GM21717 (cell line): ENCODE data around the gene KCNJ10.
"Not testable (repeated sequence)": the region's sequence is repeated elsewhere in the genome, so short reads cannot be mapped to it uniquely, and the experiment has no call there.

ENCODE experiments used
- ATAC-seq: cut with Tn5 transposase; IDR thresholded peaks from one replicate; pipeline ENCODE4 v1.9.1; 2021; ENCODE audit warnings: mild to moderate bottlenecking, moderate library complexity; ENCODE audit not compliant: unreplicated experiment

The KCNJ10 gene

GRCh38 chr1:160062230-160062532, 7.8 kb downstream of the KCNJ10 start:
- no peak for ATAC-seq

GRCh38 chr1:160061369-160062229, 8.4 kb downstream of the KCNJ10 start:
- ATAC-seq: no peak

- no peak for ATAC-seq
Measured at GRCh38 chr1:160058087-160058486, 11.9 kb downstream of the KCNJ10 start.

GRCh38 chr1:160056648-160057169, 13.3 kb downstream of the KCNJ10 start:
- ATAC-seq: no peak

- ATAC-seq: no peak
Measured at GRCh38 chr1:160053548-160054365, 16.2 kb downstream of the KCNJ10 start.

- no peak for ATAC-seq
Measured at GRCh38 chr1:160052936-160053335, 17.0 kb downstream of the KCNJ10 start.

- no peak for ATAC-seq
Measured at GRCh38 chr1:160050619-160051018, 19.3 kb downstream of the KCNJ10 start.

- ATAC-seq: not testable (repeated sequence)
Measured at GRCh38 chr1:160050182-160050581, 19.8 kb downstream of the KCNJ10 start.

- no peak for ATAC-seq
Measured at GRCh38 chr1:160049101-160049500, 20.9 kb downstream of the KCNJ10 start.

GRCh38 chr1:160048335-160048734, 21.6 kb downstream of the KCNJ10 start:
- ATAC-seq: no peak

- ATAC-seq: no peak
Measured at GRCh38 chr1:160047111-160047991, 22.6 kb downstream of the KCNJ10 start.

GRCh38 chr1:160046494-160047110, 23.4 kb downstream of the KCNJ10 start:
- ATAC-seq: peak; percentile 67

GRCh38 chr1:160045653-160046052, 24.3 kb downstream of the KCNJ10 start:
- no peak for ATAC-seq

GRCh38 chr1:160043543-160043942, 26.4 kb downstream of the KCNJ10 start:
- no peak for ATAC-seq

GRCh38 chr1:160040476-160040875, 29.5 kb downstream of the KCNJ10 start:
- no peak for ATAC-seq

GRCh38 chr1:160032165-160032820, 37.7 kb downstream of the KCNJ10 start:
- peak; percentile 26 for ATAC-seq

- peak; percentile 96 for ATAC-seq
Measured at GRCh38 chr1:160031365-160032164, 38.4 kb downstream of the KCNJ10 start, which contains the start of gene PIGM. PIGM (minus strand) TSS chr1:160031990; CDS start chr1:160031739, 251 bp downstream.

- ATAC-seq: no peak
Measured at GRCh38 chr1:160030657-160031364, 39.1 kb downstream of the KCNJ10 start.
